ENCODE results near the gene IRF6.
A peak's percentile ranks its signal among the peaks of the same experiment; 100 is the strongest.
"Not testable (repeated sequence)": the region's sequence is repeated elsewhere in the genome, so short reads cannot be mapped to it uniquely, and the experiment has no call there.

IRF6 gene

DNA sequence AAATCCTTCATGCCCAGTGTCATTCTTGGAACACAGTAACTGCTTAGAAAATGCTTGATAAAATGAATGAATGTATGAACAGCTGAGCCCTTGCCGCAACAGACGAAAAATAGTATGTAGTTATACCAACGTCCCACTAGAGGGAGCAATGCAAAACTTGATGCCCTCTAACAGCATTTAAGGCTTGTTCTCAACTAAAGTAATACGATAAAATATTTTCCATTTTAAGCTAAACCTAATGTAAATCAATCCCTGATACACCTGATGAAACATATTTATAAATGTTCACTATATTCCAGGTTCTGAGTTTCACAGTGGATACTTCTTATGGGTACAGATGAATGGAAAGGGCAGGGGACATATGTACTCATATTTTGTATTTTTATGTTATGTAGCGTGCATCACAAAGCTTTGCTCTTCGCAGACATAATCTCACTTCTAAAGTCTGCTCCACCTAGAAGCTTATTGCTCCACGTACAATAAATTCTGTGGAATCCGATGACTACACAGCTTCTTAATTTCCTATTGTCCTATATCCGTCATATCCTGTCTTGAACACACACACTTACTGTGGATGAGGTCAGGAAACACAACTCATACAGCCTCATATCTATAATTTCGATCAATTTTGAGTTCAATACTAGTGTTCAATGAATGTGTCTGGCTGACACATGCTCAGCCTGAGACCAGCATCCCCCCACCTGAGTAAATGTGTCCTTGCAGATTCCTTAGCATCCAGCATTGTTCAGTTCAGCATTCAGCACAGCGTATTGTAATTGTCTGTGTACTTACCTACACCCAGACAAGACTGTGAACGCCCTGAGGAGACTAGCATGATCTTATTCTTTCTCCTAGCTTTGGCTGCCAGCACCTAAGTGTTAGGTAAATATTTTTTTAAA is 17.4 kb upstream of the IRF6 start:
- peak; percentile 69 for DNase-seq (ENCODE audit: low spot score)

DNA sequence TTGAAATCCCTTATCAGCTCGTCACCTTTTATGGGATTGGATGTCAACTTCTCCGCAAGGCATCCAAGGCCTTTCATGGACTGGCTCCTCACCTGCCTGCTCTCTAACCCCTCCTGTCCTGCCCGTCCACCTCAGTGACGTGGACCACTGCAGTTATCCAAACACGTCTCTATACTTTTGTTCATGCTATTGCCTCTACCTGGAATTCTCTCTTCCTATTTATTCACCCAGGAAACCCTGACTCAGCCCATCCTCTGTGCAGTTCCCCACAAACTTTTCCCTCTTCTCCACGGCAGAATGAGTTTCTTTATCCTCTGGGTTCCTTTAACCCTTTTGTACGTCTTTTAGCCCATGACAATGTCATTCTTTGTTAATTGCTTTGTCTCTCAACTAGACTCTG is 16.8 kb upstream of the IRF6 start:
- DNase-seq (ENCODE audit: low spot score), result no peak

DNA sequence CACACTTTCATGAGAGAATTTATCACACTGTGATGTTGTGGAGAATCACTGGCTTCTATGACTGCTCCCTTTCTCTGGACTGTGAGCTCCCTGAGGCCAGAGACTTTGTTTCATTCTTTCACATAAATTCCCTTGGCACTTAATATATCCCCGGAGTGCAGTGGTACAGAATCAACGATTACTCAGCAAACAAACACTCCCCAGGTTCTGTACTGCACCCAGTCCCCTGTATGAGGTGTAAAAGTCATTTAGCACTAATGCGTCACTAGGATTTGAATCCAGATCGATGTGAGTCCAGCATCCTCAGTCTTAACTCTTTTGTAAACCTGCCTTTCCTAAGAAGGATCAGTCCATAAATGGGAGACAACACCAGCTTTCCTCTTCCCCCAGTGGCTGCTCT is 15.0 kb upstream of the IRF6 start:
- DNase-seq (ENCODE audit: low spot score), result no peak

DNA sequence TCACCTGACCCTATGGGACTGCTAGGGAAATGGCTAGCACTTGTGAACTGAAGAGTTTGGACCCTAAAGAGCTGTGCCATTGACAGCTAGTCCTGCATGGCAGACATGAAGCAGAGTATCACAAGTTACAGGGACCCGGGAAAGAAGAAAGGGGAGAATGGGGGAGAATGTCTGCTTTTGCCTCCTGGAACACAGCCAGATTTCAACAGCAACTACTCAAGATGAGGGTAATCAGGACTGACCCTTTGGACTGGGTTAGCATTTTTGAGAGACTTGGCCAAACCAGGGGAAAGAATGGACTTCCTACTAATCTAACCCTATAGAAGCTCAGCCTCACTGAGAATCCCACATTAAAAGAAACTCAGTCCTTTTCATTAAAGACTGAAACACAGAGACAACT is 13.1 kb upstream of the IRF6 start:
- no peak for DNase-seq (ENCODE audit: low spot score)

DNA sequence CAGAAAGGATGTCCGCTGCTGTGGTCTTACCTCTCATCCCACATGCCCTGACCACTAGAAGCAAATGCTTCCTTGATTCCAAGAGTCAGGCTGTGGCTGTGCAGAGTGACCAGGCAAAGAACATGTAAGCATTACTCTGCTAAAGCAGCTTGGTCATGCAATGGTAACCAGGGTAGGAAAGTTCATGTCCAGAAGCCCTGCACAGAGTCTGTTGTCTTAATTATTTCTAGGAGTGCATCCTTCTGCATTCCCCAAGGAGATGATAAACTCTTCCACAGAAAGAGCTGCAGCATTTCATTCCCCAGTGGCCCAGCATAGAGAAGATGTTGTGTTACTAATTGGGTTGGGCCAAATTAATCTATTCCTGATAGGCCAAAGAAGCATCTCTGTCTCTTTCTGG is 11.7 kb upstream of the IRF6 start:
- no peak for DNase-seq (ENCODE audit: low spot score)

DNA sequence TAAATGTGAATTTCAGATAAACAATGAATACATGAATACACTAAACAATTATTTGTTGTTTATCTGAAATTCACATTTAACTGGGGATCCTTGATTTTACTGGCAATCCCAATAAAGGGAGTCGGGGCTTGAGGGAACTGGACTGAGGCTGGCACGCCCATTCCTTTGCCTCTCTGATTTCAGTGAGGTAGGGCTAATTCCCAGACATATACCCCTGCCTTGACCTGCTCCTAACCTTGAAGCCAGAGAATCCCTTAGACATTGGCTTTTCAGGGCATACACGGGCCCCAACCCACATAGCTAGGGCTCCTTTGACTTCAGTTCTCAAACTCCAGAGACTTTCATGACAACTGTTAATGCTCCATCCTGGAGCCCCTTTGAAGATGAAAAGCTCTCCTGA is 11.0 kb upstream of the IRF6 start:
- no peak for DNase-seq (ENCODE audit: low spot score)

DNA sequence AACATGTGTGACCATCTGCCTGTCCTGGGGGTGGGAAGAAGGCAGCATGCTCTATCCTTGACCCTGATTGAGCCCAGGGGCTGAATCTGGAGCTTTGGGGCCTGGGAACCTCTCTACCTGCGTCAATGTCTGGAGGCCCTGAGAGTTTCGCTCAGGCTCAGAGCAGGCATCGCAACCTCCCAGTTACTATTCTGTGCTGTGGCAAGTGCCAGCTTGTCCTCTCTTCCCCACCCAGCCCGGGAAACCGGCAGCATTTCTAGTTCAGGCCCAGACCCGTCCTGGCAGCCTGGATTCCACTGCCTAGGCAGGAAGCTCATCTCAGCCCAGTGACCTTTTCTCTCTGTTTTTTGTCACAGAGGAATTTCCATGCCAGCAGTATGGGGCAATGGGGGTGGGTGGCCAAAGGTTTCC is 10.0 kb upstream of the IRF6 start:
- no peak for DNase-seq (ENCODE audit: low spot score)

DNA sequence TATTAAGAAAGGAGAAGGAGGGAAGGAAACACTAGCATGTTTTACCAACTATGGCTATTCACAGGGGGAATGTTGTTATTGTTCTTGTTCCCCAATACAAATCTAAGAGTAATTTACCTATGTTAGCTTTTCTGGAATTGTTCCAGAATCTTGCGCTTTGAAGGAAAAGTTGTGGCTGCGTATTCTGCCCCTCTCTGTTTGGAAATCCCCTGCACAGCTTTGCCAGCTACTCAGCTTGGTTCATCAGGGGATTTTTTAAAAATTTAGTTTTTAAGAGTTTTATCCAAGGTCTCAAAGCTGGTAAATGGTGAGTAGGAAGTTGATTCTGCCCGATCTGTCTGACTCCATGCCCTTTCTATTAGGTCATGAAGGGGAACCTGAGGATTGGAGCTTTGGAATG is 9.5 kb upstream of the IRF6 start:
- no peak for DNase-seq (ENCODE audit: low spot score)

DNA sequence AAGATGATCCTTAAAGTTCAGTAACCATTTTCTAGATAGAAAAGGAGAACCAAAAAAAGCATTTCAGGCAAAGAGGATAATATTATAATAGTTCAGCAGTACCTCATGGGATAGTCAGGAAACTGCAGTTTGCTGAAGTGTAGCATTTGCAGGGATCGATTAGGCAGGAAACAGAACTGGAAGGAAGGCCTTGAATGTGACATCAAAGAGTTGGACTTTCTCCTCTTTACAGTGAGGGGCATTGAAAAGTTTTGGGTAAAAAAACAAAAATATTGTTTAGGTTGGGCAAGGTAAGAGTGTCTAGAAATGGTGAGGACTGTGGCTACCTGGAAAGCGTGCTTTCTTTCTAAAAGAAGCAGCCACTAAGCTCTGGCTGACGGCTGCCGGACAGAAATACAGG is 8.0 kb upstream of the IRF6 start:
- no peak for DNase-seq (ENCODE audit: low spot score)

DNA sequence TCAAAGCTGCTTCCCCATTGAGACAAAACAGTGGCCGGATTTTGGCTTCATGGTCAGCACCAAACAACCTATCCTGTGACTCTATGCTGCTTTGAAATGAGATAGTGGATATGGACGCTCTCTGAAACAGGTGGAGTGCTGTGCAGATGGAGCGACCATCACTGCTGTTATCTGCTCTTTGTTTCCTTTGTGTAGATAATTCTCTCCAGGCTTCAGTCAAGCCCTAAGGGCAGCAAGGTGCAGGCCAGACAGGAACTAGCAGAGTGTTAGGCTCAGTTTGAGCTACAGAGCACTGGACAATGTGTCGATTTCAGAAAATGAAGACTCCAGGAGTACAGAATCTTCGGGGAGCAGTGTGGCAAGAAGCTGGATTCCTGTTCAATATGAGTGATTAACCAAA is 4.8 kb upstream of the IRF6 start:
- no peak for DNase-seq (ENCODE audit: low spot score)

DNA sequence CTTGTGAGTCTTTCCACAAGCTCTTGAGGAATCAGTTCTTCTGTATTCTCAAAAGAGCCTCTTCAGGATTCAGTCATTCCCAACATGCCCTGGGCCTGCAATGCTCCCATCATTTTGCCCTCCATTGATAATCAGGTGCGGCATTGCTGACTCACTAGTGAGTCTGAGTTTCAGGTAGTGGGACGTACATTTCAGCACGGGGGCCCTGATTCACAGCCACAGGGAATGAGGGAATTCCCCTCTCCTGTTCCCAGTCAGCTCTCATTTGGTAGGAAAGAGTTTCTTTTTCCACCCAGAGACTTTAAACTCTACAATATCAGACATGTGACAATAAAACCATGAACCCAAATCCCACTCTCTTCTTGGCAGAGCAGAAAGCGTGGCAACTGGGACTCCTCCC is 3.7 kb upstream of the IRF6 start:
- DNase-seq (ENCODE audit: low spot score), result no peak

DNA sequence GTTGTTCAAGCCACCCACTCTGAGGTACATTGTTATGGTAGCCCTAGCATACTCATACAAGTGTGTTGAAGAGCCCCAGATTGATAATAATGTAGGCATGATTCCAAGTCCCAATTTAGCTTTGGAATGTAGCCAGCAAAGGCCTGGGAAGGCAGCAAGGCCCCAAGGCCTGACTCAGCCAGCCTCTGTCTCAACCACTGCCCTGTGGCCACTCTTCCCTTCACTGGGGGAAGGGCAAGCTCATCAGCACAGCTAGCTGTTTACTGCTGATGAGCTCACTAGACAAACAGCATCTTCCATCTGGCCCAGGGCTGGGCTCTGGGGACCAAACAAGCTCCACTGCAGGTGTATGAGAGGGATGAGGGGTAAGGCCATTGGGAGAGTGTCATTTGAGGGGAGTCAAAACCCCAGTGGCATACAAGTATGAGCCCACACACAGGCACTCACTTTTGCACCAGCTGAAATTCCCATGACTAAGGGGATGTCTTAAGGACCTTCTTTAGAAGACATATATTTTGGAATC is 2.2 kb upstream of the IRF6 start:
- DNase-seq (ENCODE audit: low spot score), result no peak

DNA sequence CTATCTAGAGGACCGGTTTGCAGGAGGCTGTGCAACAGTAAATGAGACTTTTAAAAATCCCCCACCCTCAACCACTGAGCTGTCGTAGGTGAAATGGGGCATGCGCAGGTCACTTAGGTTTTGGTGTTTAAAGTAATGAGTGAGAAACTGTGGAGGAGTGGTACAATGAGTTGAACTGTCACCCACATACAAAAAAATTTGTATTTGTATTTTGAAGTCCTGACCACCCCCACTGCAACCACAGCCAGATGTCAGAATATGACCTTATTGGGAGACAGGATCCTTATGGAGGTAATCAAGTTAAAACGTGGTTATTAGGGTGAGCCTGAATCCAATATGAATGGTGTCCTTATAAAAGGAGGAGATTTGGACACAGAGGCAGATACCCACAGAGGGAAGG is 1.6 kb upstream of the IRF6 start:
- DNase-seq (ENCODE audit: low spot score), result no peak

DNA sequence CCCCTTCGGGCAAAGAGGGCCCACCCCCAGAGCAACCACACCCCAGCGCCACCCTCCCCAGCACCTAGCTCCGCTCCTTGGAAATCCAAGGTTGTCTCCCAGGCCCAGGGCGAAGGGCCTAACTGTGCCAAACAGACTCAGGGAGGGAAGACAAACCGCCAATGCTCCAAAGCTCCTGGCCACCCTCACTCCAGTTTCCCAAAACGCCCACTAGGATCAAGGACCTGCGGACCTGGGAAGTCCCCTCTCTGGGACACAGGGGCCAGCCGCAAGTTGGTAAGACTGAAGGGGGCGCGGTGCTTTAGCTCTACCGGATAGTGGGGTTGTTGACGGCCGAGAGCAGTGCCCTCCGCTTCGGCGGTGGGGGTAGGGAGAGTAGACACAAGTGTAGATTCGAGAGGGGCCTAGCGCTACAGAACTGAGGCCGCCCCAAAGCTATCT is 581 bp downstream of the IRF6 start:
- DNase-seq (ENCODE audit: low spot score), result no peak

DNA sequence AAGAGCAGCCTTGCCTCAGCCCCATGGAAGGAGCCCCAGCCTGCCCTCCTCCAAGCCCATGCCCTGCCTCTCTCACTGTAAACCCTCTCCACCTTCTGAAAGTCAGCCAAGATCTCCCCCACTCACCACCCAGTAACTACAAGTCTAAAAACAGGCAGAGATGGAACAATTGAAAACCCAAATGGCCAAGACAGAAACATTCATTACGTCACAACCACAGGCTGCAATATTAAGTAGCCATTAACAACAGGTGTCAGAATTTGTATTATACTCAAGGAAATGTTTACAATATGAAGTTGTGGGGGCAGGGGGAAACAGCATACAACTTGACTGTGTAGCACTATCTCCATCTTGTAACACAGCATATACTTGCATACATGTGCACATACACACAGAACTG is 2.4 kb downstream of the IRF6 start:
- no peak for DNase-seq (ENCODE audit: low spot score)

DNA sequence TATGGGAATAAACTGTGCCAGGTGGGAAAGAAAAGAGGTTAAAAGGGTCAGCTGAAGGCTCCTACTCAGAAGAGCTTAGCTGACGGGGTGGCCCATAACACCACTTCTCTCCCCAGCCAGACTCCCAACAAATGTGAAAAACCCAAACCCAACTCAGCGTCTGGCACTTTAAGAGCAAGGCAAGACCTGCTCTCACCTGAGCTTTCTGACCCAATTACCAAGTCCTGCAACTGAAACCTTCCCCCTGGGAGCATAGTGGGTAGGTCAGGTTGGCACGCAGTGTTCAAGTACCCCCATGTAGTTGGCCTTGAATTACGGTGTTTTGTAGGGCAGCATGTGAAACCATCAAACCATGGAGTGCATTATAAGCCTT is 3.2 kb downstream of the IRF6 start:
- no peak for DNase-seq (ENCODE audit: low spot score)

DNA sequence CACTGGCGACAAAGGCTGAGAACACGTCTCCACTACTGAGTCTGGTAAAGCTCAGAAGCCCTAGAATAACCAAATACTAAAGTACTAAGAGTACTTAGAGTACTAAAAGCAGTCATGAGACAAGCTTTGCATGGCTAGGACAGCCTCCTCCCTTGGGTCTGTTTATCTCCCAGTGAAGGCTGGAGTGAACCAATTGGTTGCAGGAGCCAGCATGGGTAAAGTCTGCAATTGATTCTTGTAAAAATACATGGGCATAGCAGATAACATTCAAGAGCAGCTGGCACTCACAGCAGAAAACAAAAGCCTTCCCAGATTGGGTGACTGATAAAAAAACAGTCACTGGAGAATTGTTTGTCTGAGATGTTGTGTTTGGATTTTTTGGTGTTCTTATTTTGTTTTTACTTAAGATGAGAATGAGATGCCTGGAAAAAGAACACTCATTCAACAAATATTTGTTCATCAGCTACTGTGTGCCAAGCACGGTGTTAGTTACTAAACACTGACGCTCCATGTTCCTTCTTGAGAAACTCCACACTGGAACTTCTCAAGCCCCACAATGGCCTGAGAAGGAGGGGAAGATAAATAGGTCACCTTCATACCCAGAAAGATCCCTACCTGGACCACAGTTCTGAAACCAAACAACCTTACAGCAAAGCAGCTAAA is 3.7 kb downstream of the IRF6 start:
- no peak for DNase-seq (ENCODE audit: low spot score)

DNA sequence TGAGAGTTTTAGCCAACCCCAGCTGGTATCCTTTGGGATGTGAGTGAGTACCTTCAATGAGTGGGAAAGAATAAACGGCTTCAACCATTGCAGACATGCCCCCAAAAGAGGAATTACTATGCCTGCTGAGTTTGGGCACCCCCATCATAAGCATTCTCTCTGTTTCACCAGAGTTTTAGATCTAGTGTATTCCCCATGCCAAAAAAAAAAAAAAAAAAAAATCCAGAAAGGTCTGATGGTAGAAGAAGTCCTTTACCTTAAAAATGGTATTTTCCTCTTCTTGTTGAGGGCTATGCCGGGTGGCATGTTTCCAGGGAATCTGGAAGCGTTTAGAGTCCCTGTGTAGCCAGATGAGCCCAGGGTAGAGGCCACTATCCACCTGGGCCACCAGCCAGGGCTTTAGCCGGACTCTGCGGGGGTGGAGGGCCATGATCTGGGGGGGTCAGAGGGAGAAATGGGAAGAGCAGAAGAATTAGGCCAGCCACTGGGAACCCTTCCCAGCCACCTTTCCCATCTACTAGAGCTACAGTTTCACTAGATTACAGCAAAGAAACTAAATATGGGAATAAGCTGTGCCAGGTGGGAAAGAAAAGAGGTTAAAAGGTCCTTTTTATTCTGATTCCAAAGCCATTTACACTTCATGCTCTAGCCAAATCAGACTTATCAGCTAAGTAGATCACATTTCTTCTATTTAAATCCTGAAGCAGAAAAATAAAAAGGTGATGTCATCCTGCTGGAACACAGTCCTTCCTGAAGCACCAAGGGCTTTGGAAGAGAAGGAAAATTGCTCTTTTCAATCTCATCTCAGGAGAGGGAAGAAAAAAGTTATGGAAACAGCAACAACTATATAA is 4.7 kb downstream of the IRF6 start:
- DNase-seq (ENCODE audit: low spot score), result no peak

DNA sequence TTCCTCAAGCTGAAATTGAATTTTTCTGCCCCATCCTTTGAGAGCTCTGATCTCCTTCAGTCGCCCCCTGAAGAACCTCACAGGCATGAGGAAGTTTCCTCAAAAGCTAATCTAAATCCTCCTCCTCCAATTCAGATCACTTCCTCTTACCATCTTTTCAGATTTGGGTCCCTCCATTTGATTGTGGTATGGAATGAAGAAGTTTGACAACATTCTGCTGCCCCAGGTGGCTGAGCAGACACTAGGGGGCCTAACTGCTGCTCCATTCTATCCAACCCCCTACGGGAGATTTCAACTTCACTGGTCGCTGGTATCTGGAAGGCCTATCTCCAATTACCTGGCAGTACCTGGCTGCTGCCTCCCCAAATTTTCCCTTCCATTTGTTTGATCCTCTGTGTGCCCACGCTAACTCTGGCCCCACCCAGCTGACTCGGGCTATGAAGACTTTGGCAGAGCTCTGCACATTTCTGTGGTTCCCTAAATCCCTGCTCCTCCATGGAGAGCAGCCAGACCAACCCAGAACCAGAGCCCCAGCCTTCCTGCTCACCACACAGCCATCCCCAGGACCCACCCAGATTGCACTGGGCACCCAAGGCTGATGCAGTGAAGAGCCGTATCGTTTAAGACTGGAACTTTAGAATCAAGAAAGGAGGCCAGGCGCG is 7.8 kb downstream of the IRF6 start:
- no peak for DNase-seq (ENCODE audit: low spot score)

DNA sequence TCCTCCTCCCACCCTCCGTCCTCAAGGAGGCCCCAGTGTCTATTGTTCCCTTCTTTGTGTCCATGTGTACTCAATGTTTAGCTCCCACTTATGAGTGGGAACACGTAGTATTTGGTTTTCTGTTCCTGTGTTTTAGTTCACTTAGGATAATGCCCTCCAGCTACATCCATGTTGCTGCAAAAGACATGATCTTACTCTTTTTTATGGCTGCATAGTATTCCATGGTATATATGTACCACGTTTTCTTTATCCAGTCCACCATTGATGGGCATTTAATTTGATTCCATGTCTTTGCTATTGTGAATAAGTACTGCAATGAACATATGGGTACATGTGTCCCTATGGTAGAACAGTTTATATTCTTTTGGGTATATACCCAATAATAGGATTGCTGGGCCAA is 12.2 kb downstream of the IRF6 start:
- DNase-seq (ENCODE audit: low spot score), result not testable (repeated sequence)

DNA sequence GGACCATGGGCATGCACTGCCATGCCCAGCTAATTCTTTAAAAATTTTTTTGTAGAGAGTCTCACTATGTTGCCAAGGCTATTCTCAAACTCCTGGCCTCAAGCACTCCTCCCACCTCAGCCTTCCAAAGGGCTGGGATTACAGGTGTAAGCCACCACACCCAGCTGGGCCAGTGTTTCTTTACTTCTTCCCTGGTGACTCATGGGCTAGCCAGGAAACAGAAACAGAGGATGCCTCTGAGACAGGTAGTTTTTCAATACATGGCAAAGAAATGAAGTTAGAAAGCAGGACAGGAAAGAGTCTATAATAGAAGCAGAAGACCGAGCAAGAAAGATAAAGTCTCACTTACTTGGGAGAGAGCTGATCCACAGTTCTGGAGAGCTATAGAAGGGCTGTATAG is 14.0 kb downstream of the IRF6 start:
- DNase-seq (ENCODE audit: low spot score), result no peak

All from D341Med (cell line).